Small intestine (tissue), 7 donors: ENCODE data around the gene TYW5. TPM values are rescaled to one million over a fixed set of nuclear protein-coding genes. Genes with fewer than 3 reads are reported as not detected.
"Not testable (repeated sequence)": the region's sequence is repeated elsewhere in the genome, so short reads cannot be mapped to it uniquely, and the experiment has no call there.

Experiments
- DNase-seq, 2 donors: peaks; one replicate each; pipeline versions ENCODE4 v3.0.0 to v3.0.0-alpha.2; 2013
- FAIRE-seq: peaks from 2 replicates; lab custom pipeline; 2012; peaks lifted over from hg19 to GRCh38; lab: Jason Lieb, UNC
- H3K27ac ChIP-seq, 3 donors: one replicate each; pipeline ENCODE4 v1.5.1; 2013; ENCODE audit warnings: low read length in 2 of 3, mild to moderate bottlenecking in 2 of 3, control low read depth in 1 of 3, inconsistent platforms in 1 of 3, low read depth in 1 of 3, moderate library complexity in 1 of 3
- H3K27me3 ChIP-seq, 3 donors: one replicate each; pipeline ENCODE4 v1.6.1; 2013; ENCODE audit warnings: low read length in 3 of 3, inconsistent platforms in 1 of 3; ENCODE audit not compliant: control insufficient read depth in 3 of 3, insufficient read depth in 3 of 3
- H3K36me3 ChIP-seq, 3 donors: one replicate each; pipeline ENCODE4 v1.6.1; 2013; ENCODE audit warnings: low read length in 3 of 3, inconsistent platforms in 1 of 3, low read depth in 1 of 3, mild to moderate bottlenecking in 1 of 3, moderate library complexity in 1 of 3; ENCODE audit not compliant: control insufficient read depth in 3 of 3, insufficient read depth in 2 of 3
- H3K4me1 ChIP-seq, 3 donors: one replicate each; pipeline ENCODE4 v1.6.1; 2013; ENCODE audit warnings: low read length in 2 of 3, inconsistent platforms in 1 of 3, low read depth in 1 of 3, mild to moderate bottlenecking in 1 of 3, moderate library complexity in 1 of 3; ENCODE audit not compliant: control insufficient read depth in 3 of 3, insufficient read depth in 2 of 3
- H3K4me3 ChIP-seq, 3 donors: one replicate each; pipeline ENCODE4 v1.5.1; 2013; ENCODE audit warnings: low read length in 3 of 3, control low read depth in 1 of 3, inconsistent platforms in 1 of 3, low read depth in 1 of 3, mild to moderate bottlenecking in 1 of 3, moderate library complexity in 1 of 3
- H3K9me3 ChIP-seq, 2 donors: one replicate each; pipeline ENCODE4 v1.6.1; 2013; ENCODE audit warnings: low read depth in 1 of 2, low read length in 1 of 2; ENCODE audit not compliant: control insufficient read depth in 2 of 2, insufficient read depth in 1 of 2
- WGBS, 3 donors: extraction: QIAGEN DNeasy Blood & Tissue Kit; methylation state at CpG; one replicate each; pipeline ENCODE4 v1.1.7; 2013; 5-methylcytosine and 5-hydroxymethylcytosine counted together
- polyA plus RNA-seq, 4 donors: library from polyadenylated mRNA; stranded (reverse) in 3 of 4; unstranded in 1 of 4; fragments of 200-250 nt in 3 of 4; fragments of 120-200 nt in 1 of 4; gene quantifications; one replicate each; pipeline versions ENCODE4 v1.2.1 to v1.2.3, GENCODE V29; 2013
- donor health status: healthy with polysubstance abuse.
- donor health status: control.
- donor health status: control.
- donor health status: Bipolar disorder and iron deficiency.
- donor health status: healthy.

Gene TYW5
- polyA plus RNA-seq, 4 donors, result 2.4 to 13.1 (median 3.8) TPM

DNA sequence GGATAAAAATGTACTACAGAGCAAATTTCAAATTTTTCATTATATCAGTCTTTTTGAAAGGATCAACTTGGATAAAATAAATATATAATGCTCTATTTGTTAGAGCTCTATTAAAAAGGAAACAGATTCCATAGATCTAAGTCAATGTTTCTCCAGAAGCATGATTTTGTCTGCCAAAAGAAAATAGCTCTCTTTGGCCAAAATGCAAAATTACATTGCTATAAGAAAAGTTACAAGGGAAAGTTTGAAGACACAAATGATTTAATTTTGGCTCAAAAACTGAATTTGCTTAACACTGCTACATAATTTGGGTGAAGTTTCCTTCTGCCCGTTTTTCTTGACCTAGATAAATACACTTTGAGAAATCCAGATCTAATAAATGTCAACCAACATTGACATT is 28.5 kb downstream of the TYW5 start:
- Histone ChIP-seq H3K36me3 (peaks cover 0 to 11% (median 0%) of the 10 kb centered on the region in 3 donors), H3K27ac (no peak overlapping the region), H3K4me3 (no peak overlapping the region), H3K27me3 (no peaks in the 10 kb centered on the region), H3K4me1 (no peaks in the 10 kb centered on the region), H3K9me3 (no peaks in the 10 kb centered on the region)
- 45 to 55% (median 51%) methylated on average over 1 of the region's 1 CpG for WGBS, 3 donors
- FAIRE-seq (no peak), DNase-seq (no peak)

DNA sequence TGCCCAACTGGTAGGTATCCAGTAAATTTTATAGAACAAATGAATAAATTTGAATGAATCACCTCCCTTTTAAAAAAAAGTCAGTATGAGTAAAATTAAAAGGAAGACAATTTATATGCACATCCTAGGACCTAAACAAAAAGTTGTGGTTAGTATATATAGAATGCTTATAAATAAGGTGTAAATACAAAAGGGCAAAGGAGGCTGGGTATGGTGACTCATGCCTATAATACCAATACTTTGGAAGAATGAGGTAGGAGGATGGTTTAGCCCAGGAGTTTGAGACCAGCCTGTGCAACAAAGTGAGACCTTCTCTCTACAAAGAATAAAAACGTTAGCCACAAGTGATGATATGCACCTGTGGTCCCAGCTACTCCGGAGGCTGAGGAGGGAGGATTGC is 31.4 kb downstream of the TYW5 start:
- H3K4me3 ChIP-seq, result no peak overlapping the region
- 61 to 70% (median 67%) methylated on average over 2 of the region's 2 CpGs for WGBS, 3 donors
- DNase-seq, result no peak
- no peak for FAIRE-seq
- H3K27me3 ChIP-seq, result no peaks in the 10 kb centered on the region
- no peak overlapping the region for H3K27ac ChIP-seq
- H3K4me1 ChIP-seq, result no peaks in the 10 kb centered on the region
- peaks cover 0 to 10% (median 3%) of the 10 kb centered on the region in 3 donors for H3K36me3 ChIP-seq
- H3K9me3 ChIP-seq, result no peaks in the 10 kb centered on the region

DNA sequence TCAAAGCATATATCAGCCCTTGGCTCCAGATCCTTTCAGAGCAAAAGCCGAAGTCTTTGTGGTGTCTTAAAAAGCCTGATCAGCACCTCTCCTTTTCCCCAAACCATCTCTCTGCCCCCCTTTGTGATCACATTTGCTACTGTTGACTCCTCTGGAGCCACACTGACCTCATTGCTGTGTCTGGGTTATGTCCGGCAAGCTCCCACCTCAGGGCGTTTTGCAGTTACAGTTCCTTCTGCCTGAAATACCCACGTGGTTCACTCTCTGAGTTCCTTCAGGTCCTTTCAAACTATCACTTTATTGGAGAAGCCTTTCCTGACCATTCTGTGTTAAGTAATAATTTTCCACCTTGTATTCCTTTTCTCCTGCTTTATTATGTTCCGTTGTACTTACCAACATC is 32.4 kb downstream of the TYW5 start:
- H3K27me3 ChIP-seq, result no peaks in the 10 kb centered on the region
- no peak for FAIRE-seq
- no peak overlapping the region for H3K4me3 ChIP-seq
- WGBS, 3 donors, result 69 to 88% (median 73%) methylated on average over 5 of the region's 5 CpGs
- H3K4me1 ChIP-seq, result no peaks in the 10 kb centered on the region
- H3K9me3 ChIP-seq, result no peaks in the 10 kb centered on the region
- no peak for DNase-seq
- H3K36me3 ChIP-seq, result peaks cover 0 to 12% (median 3%) of the 10 kb centered on the region in 3 donors
- H3K27ac ChIP-seq, result no peak overlapping the region

DNA sequence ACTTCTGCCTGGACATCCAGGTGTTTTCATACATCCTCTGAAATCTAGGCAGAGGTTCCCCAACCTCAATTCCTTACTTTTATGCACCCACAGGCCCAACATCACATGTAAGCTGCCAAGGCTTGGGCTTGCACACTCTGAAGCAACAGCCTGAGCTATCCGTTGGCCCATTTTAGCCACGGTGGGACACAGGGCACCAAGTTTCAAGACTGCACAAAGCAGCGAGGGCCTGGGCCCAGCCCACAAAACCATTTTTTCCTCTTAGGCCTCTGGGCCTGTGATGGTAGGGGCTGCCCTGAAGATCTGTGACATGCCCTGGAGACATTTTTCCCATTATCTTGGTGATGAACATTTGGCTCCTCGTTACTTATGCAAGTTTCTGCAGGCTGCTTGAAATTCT is 38.3 kb downstream of the TYW5 start:
- WGBS, 3 donors, result 84 to 94% (median 87%) methylated on average over 4 of the region's 4 CpGs

DNA sequence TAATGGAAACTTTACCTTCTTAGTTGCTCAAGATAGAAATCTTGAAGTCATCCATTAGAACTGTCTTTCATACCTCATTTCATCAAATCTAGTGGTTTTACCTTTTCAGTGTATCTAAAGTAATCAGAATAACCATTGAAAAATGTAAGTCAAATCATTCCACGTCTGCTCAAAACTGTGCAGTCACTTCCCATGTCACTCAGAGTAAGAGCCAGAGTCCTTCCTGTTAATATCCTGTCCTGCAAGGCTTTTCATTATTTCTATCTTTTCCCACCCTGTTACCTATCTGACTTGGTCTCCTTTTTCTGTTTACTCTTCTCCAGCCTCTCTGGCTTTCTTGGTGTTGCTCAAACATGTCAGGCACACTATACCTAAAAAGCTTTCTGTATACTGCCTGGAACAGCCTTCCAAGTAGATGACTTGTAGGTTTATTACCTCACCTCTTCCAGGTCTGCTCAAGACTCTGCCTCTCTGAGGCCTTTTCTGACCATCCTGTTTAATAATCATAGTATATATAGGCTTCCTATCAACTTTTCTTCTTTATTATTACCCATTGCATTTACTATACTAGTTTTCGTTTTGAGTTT is 40.8 kb downstream of the TYW5 start:
- no peak for FAIRE-seq
- peaks cover 3 to 15% (median 7%) of the 10 kb centered on the region in 3 donors for H3K36me3 ChIP-seq
- H3K4me1 ChIP-seq, result peaks cover 0 to 7% (median 0%) of the 10 kb centered on the region in 3 donors
- no peak overlapping the region for H3K4me3 ChIP-seq
- no peak overlapping the region for H3K27ac ChIP-seq
- H3K9me3 ChIP-seq, result peaks cover 0 to 12% of the 10 kb centered on the region in 2 donors
- 72 to 81% (median 76%) methylated on average over 2 of the region's 2 CpGs for WGBS, 3 donors
- H3K27me3 ChIP-seq, result no peaks in the 10 kb centered on the region
- DNase-seq, result no peak

More for the DNA sequence above, 38.3 kb downstream of the TYW5 start:
- FAIRE-seq (no peak), DNase-seq (no peak)
- peaks cover 0 to 7% (median 0%) of the 10 kb centered on the region in 3 donors for H3K4me1 ChIP-seq
- no peak overlapping the region for H3K4me3 ChIP-seq
- H3K27ac ChIP-seq, result no peak overlapping the region
- no peaks in the 10 kb centered on the region for H3K27me3 ChIP-seq
- peaks cover 0 to 12% of the 10 kb centered on the region in 2 donors for H3K9me3 ChIP-seq
- H3K36me3 ChIP-seq, result peaks cover 3 to 16% (median 7%) of the 10 kb centered on the region in 3 donors

DNA sequence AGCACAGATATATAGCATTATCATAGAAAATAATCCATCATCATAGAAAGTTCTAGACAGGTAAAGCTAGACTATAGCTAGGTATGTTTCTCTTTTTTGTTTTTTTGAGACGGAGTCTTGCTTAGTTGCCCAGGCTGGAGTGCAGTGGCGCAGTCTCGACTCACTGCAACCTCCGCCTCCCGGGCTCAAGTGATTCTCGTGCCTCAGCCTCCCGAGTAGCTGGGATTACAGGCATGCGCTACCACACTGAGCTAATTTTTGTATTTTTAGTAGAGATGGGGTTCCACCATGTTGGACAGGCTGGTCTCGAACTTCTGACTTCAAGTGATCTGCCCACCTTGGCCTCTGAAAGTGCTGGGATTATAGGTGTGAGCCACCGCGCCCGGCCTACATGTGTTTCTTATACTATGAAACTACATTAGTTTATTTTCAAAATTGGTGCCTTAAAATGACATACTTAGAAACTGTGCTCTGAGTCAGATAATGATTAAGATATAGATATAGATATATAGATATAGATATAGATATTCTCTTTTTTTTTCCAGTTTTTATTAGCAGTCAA is 42.7 kb downstream of the TYW5 start:
- Histone ChIP-seq H3K4me3 (peak overlapping the region in 2 of 3 donors; percentile 70 to 81), H3K9me3 (peaks cover 0 to 12% of the 10 kb centered on the region in 2 donors), H3K27ac (peak overlapping the region in 1 of 3 donors; percentile 98)
- DNase-seq, H3K27me3 ChIP-seq, H3K4me1 ChIP-seq, H3K36me3 ChIP-seq, FAIRE-seq: not testable (repeated sequence)
- WGBS, 3 donors, result 85 to 90% (median 89%) methylated on average over 12 of the region's 12 CpGs

DNA sequence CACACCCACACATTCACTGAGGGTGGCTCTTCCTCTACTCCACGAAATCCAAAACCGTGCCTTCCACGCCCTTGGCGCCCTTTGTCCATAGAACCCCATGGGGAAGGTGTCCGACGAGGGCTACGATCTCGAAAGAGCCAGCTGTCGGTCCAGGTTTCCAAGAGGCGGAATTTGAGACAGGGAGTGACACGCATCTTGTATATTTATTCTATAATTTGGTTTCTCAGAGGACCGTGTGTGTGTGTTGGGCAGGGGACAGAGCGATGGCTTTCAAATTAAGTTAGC is 43.5 kb downstream of the TYW5 start:
- H3K27ac ChIP-seq, result peak overlapping the region; percentile 88 to 98 (median 98)
- H3K9me3 ChIP-seq, result peaks cover 0 to 4% of the 10 kb centered on the region in 2 donors
- 0 to 1% (median 0%) methylated on average over 13 of the region's 13 CpGs for WGBS, 3 donors
- H3K36me3 ChIP-seq, result peaks cover 0 to 5% (median 4%) of the 10 kb centered on the region in 3 donors
- DNase-seq (peak in 1 of 2 donors; percentile 61), FAIRE-seq (no peak)
- no peaks in the 10 kb centered on the region for H3K27me3 ChIP-seq
- peaks cover 0 to 7% (median 0%) of the 10 kb centered on the region in 3 donors for H3K4me1 ChIP-seq
- H3K4me3 ChIP-seq, result peak overlapping the region; percentile 70 to 81 (median 71)

DNA sequence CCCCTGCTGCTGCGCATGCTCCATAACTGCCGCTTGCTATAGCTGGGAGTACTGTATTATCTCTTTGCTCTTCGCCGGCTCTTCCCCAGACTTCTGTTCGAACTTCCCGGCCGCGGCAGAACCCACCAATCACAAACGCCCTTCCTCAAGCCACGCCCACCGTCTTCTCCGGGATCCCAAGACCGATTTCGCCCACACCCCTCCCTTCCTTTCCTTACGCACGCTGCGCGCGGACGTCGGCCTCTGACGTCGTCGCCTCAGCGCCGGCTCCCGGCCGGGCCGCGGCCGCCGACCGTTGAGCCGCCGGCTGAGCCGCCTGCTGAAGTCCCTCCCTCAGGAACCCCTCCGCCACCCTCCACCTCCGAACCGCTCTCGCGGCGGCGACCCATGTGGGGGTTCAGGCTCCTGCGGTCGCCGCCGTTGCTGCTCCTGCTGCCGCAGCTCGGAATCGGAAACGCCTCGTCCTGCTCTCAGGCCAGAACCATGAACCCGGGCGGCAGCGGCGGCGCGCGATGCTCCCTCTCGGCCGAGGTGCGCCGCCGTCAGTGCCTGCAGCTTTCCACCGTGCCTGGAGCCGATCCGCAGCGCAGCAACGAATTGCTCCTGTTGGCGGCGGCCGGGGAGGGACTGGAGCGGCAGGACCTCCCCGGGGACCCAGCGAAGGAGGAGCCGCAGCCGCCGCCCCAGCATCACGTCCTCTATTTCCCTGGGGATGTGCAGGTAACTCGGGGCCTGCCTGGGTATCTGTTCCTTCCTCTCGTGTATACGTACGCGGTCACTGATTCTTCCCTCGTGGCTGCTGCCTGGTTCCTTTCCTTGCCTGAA is 44.0 kb downstream of the TYW5 start, which contains the start of gene C2orf69:
Gene C2orf69 (plus strand): TSS at position 242 of the 825 bp plus-strand sequence. CDS start 146 bp downstream, at position 388.
- 0 to 1% (median 0%) methylated on average over 79 to 85 of the region's 85 CpGs for WGBS, 3 donors
- peaks cover 0 to 2% (median 0%) of the 10 kb centered on the region in 3 donors for H3K36me3 ChIP-seq
- H3K27me3 ChIP-seq, result no peaks in the 10 kb centered on the region
- no peaks in the 10 kb centered on the region for H3K9me3 ChIP-seq
- FAIRE-seq (no peak), DNase-seq (peak; percentile 96 to 99)
- H3K4me1 ChIP-seq, result peaks cover 0 to 7% (median 0%) of the 10 kb centered on the region in 3 donors
- H3K4me3 ChIP-seq, result peak within 1 kb of the TSS; percentile 70 to 81 (median 71)
- H3K27ac ChIP-seq, result peak within 1 kb of the TSS; percentile 88 to 98 (median 98)
